ENCODE data around the gene IL20RA. TPM values are rescaled to one million over a fixed set of nuclear protein-coding genes. Genes with fewer than 3 reads are reported as not detected.
A peak's percentile ranks its signal among the peaks of the same experiment; 100 is the strongest.
"Not testable (repeated sequence)": the region's sequence is repeated elsewhere in the genome, so short reads cannot be mapped to it uniquely, and the experiment has no call there.

The IL20RA gene
- polyA plus RNA-seq, 1 donor (not counting 4 experiments of a cell fraction or from before 2014, with no cell fraction given) = 1.5 TPM

- no peak overlapping the region for H3K27ac ChIP-seq (ENCODE audit: control insufficient read depth, insufficient read depth, low read length)
- dilution Hi-C loops (cut with MboI; ENCODE audit: extremely low pct_ligation_motif_present, low sequenced_read_pairs) = no loop called here
- FAIRE-seq (peak; percentile 92), DNase-seq (ENCODE audit: low read depth, low spot score) (peak; percentile 38)
- no peak overlapping the region for H3K4me3 ChIP-seq (ENCODE audit: control insufficient read depth in 2 of 3, extremely low read depth in 1 of 3, insufficient read depth in 2 of 3, low read depth in 1 of 3, low read length in 3 of 3)
- H3K27me3 ChIP-seq (ENCODE audit: control insufficient read depth, extremely low read depth, insufficient read depth, low read length) = no peaks in the 10 kb centered on the region
- no peak overlapping the region for H2AFZ ChIP-seq (ENCODE audit: control insufficient read depth, low read length)
- peak; percentile 86 to 98 (median 87) for TF ChIP-seq CTCF (optimal IDR thresholded peaks at IDR 0.05 in 1 of 3, IDR thresholded peaks at IDR 0.05 in 1 of 3, conservative IDR thresholded peaks at IDR 0.05 in 1 of 3; ENCODE audit: extremely low read depth in 1 of 3, insufficient read depth in 2 of 3, low read length in 3 of 3)
- TF ChIP-seq EZH2 (IDR thresholded peaks at IDR 0.05; ENCODE audit: low read length) = no peak
- no peaks in the 10 kb centered on the region for H4K20me1 ChIP-seq (ENCODE audit: control insufficient read depth, extremely low read depth, insufficient read depth, low read length)
- no peak overlapping the region for H3K4me2 ChIP-seq (ENCODE audit: control insufficient read depth, extremely low read depth, insufficient read depth, low read depth, low read length)
- H3K9me1 ChIP-seq (ENCODE audit: control insufficient read depth, extremely low read depth, insufficient read depth, low read length) = no peaks in the 10 kb centered on the region
- H3K9me3 ChIP-seq (ENCODE audit: control insufficient read depth, low read depth, low read length) = no peaks in the 10 kb centered on the region
- no peaks in the 10 kb centered on the region for H3K79me2 ChIP-seq (ENCODE audit: control insufficient read depth, insufficient read depth, low read length)
- H3K36me3 ChIP-seq (ENCODE audit: control insufficient read depth in 2 of 2, extremely low read depth in 1 of 2, insufficient read depth in 2 of 2, low read length in 2 of 2) = no peaks in the 10 kb centered on the region
- no peaks in the 10 kb centered on the region for H3K4me1 ChIP-seq (ENCODE audit: control insufficient read depth, extremely low read depth, insufficient read depth, low read length)
- no peak overlapping the region for H3K9ac ChIP-seq (ENCODE audit: control insufficient read depth, extremely low read depth, insufficient read depth, low read length)
Observed at GRCh38 chr6:137076277-137077068, 31.7 kb upstream of the IL20RA start.

GRCh38 chr6:137075790-137076189, 31.0 kb upstream of the IL20RA start:
- H2AFZ ChIP-seq (ENCODE audit: control insufficient read depth, low read length); H4K20me1 ChIP-seq (ENCODE audit: control insufficient read depth, extremely low read depth, insufficient read depth, low read length); dilution Hi-C loops (cut with MboI; ENCODE audit: extremely low pct_ligation_motif_present, low sequenced_read_pairs); H3K36me3 ChIP-seq (ENCODE audit: control insufficient read depth in 2 of 2, extremely low read depth in 1 of 2, insufficient read depth in 2 of 2, low read length in 2 of 2); H3K9ac ChIP-seq (ENCODE audit: control insufficient read depth, extremely low read depth, insufficient read depth, low read length); H3K27me3 ChIP-seq (ENCODE audit: control insufficient read depth, extremely low read depth, insufficient read depth, low read length); FAIRE-seq; H3K9me3 ChIP-seq (ENCODE audit: control insufficient read depth, low read depth, low read length); H3K4me3 ChIP-seq (ENCODE audit: control insufficient read depth in 2 of 3, extremely low read depth in 1 of 3, insufficient read depth in 2 of 3, low read depth in 1 of 3, low read length in 3 of 3); H3K9me1 ChIP-seq (ENCODE audit: control insufficient read depth, extremely low read depth, insufficient read depth, low read length); DNase-seq (ENCODE audit: low read depth, low spot score); H3K4me1 ChIP-seq (ENCODE audit: control insufficient read depth, extremely low read depth, insufficient read depth, low read length); H3K4me2 ChIP-seq (ENCODE audit: control insufficient read depth, extremely low read depth, insufficient read depth, low read depth, low read length); H3K27ac ChIP-seq (ENCODE audit: control insufficient read depth, insufficient read depth, low read length); H3K79me2 ChIP-seq (ENCODE audit: control insufficient read depth, insufficient read depth, low read length): not testable (repeated sequence)
